Fibroblast of pulmonary artery (primary cell): ENCODE data around the gene PAOX.
"Not testable (repeated sequence)": the region's sequence is repeated elsewhere in the genome, so short reads cannot be mapped to it uniquely, and the experiment has no call there.

Experiments used
- DNase-seq: peaks from one replicate; pipeline ENCODE4 v3.0.0-alpha.2; 2010; ENCODE audit warnings: low read depth
- H3K4me3 ChIP-seq: replicated peaks from 2 replicates; pipeline ENCODE4 v1.5.1; 2011; ENCODE audit warnings: low read depth, mild to moderate bottlenecking, control low read depth, low read length, moderate library complexity
- CTCF ChIP-seq: IDR thresholded peaks from 2 replicates; pipeline ENCODE4 v1.5.1; 2011; ENCODE audit warnings: mild to moderate bottlenecking, control low read depth, low read length, inconsistent platforms; ENCODE audit errors: missing control alignments

The PAOX gene

GRCh38 chr10:133412381-133412711, 33.3 kb downstream of the PAOX start:
- no peak for TF ChIP-seq CTCF
- H3K4me3 ChIP-seq, result no peak overlapping the region
- DNase-seq, result no peak

- DNase-seq, H3K4me3 ChIP-seq: not testable (repeated sequence)
These were observed 35.3 kb downstream of the PAOX start for GRCh38 chr10:133414401-133414800.

- DNase-seq, result no peak
- no peak for TF ChIP-seq CTCF
- H3K4me3 ChIP-seq, result no peak overlapping the region
These were observed 36.7 kb downstream of the PAOX start for GRCh38 chr10:133415752-133416151.

GRCh38 chr10:133418289-133418993, 39.4 kb downstream of the PAOX start:
- DNase-seq, result no peak
- H3K4me3 ChIP-seq, result no peak overlapping the region
- TF ChIP-seq CTCF, result no peak

GRCh38 chr10:133419211-133419950, 40.3 kb downstream of the PAOX start:
- TF ChIP-seq CTCF, result no peak
- no peak overlapping the region for H3K4me3 ChIP-seq
- DNase-seq, result no peak

- no peak for TF ChIP-seq CTCF
- H3K4me3 ChIP-seq, result no peak overlapping the region
- no peak for DNase-seq
These were observed 41.0 kb downstream of the PAOX start for GRCh38 chr10:133420028-133420427.

- no peak for DNase-seq
- no peak for TF ChIP-seq CTCF
- no peak overlapping the region for H3K4me3 ChIP-seq
These were observed 41.5 kb downstream of the PAOX start for GRCh38 chr10:133420579-133420978.
